ENCODE measurements around the gene DRC7.
"Not testable (repeated sequence)": the region's sequence is repeated elsewhere in the genome, so short reads cannot be mapped to it uniquely, and the experiment has no call there.

The DRC7 gene

DNA sequence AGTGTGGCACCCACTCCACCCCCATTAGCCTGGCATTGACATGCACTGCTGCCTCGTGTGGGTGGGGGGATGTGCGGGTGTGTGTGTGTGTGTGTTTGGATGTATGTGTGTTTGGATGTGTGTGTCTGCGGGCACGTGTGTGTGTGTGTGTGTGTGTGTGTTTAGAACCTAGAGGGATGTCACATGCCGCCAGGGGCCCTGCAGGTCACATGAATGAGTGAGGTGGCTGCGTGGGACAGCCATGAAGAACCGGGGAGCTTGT is 50.0 kb downstream of the DRC7 start:
- H3K27ac ChIP-seq (ENCODE audit: low read depth, low read length) = no peak overlapping the region
- H3K4me1 ChIP-seq (ENCODE audit: control insufficient read depth, low read length) = no peaks in the 10 kb centered on the region
- peaks cover 20% of the 10 kb centered on the region for H3K36me3 ChIP-seq (ENCODE audit: control insufficient read depth, low read length)
- TF ChIP-seq EZH2phosphoT487 (IDR thresholded peaks at IDR 0.05; ENCODE audit: borderline replicate concordance, low read length) = no peak
- no peak for TF ChIP-seq CTCF (IDR thresholded peaks at IDR 0.05; ENCODE audit: low read depth, low read length, poor library complexity, severe bottlenecking)
- no peak overlapping the region for H3K4me2 ChIP-seq (ENCODE audit: low read length)
- no peaks in the 10 kb centered on the region for H4K20me1 ChIP-seq (ENCODE audit: control insufficient read depth, insufficient read depth, low read depth, low read length)
- H3F3A ChIP-seq (ENCODE audit: control insufficient read depth, insufficient read depth) = no peaks in the 10 kb centered on the region
- H3K4me3 ChIP-seq (ENCODE audit: low read length) = no peak overlapping the region
- H3K79me2 ChIP-seq (ENCODE audit: control insufficient read depth, low read length) = peaks cover 3% of the 10 kb centered on the region; the same call in 1 of the 2 replicates
- H3K27me3 ChIP-seq (ENCODE audit: control insufficient read depth, low read length) = no peaks in the 10 kb centered on the region
- no peaks in the 10 kb centered on the region for H3K9me2 ChIP-seq (replicated peaks; ENCODE audit: control insufficient read depth, low read length)
- H3K9me3 ChIP-seq (ENCODE audit: control insufficient read depth, insufficient read depth, low read length) = no peaks in the 10 kb centered on the region

GRCh38 chr16:57745768-57746167 is 51.2 kb downstream of the DRC7 start:
- H3K27me3 ChIP-seq (ENCODE audit: control insufficient read depth, low read length) = no peaks in the 10 kb centered on the region
- no peaks in the 10 kb centered on the region for H3F3A ChIP-seq (ENCODE audit: control insufficient read depth, insufficient read depth)
- no peaks in the 10 kb centered on the region for H4K20me1 ChIP-seq (ENCODE audit: control insufficient read depth, insufficient read depth, low read depth, low read length)
- no peaks in the 10 kb centered on the region for H3K79me2 ChIP-seq (ENCODE audit: control insufficient read depth, low read length)
- no peaks in the 10 kb centered on the region for H3K9me2 ChIP-seq (replicated peaks; ENCODE audit: control insufficient read depth, low read length)
- no peak overlapping the region for H3K4me2 ChIP-seq (ENCODE audit: low read length)
- no peaks in the 10 kb centered on the region for H3K4me1 ChIP-seq (ENCODE audit: control insufficient read depth, low read length)
- H3K4me3 ChIP-seq (ENCODE audit: low read length) = no peak overlapping the region
- no peak overlapping the region for H3K27ac ChIP-seq (ENCODE audit: low read depth, low read length)
- H3K9me3 ChIP-seq (ENCODE audit: control insufficient read depth, insufficient read depth, low read length) = no peaks in the 10 kb centered on the region
- TF ChIP-seq CTCF (IDR thresholded peaks at IDR 0.05; ENCODE audit: low read depth, low read length, poor library complexity, severe bottlenecking) (no peak), EZH2phosphoT487 (IDR thresholded peaks at IDR 0.05; ENCODE audit: borderline replicate concordance, low read length) (no peak)
- peaks cover 16% of the 10 kb centered on the region for H3K36me3 ChIP-seq (ENCODE audit: control insufficient read depth, low read length)

- not testable (repeated sequence) for H3K9me2 ChIP-seq (replicated peaks; ENCODE audit: control insufficient read depth, low read length); H3K4me3 ChIP-seq (ENCODE audit: low read length); H3K4me1 ChIP-seq (ENCODE audit: control insufficient read depth, low read length); H4K20me1 ChIP-seq (ENCODE audit: control insufficient read depth, insufficient read depth, low read depth, low read length); H3K9me3 ChIP-seq (ENCODE audit: control insufficient read depth, insufficient read depth, low read length); H3K27ac ChIP-seq (ENCODE audit: low read depth, low read length); H3F3A ChIP-seq (ENCODE audit: control insufficient read depth, insufficient read depth); H3K4me2 ChIP-seq (ENCODE audit: low read length); H3K79me2 ChIP-seq (ENCODE audit: control insufficient read depth, low read length); H3K27me3 ChIP-seq (ENCODE audit: control insufficient read depth, low read length)
- H3K36me3 ChIP-seq (ENCODE audit: control insufficient read depth, low read length) = peaks cover 17% of the 10 kb centered on the region
These were observed 51.7 kb downstream of the DRC7 start for GRCh38 chr16:57746316-57746715.

- H3K9me3 ChIP-seq (ENCODE audit: control insufficient read depth, insufficient read depth, low read length) = no peaks in the 10 kb centered on the region
- no peaks in the 10 kb centered on the region for H3K9me2 ChIP-seq (replicated peaks; ENCODE audit: control insufficient read depth, low read length)
- no peaks in the 10 kb centered on the region for H3F3A ChIP-seq (ENCODE audit: control insufficient read depth, insufficient read depth)
- H3K27me3 ChIP-seq (ENCODE audit: control insufficient read depth, low read length) = no peaks in the 10 kb centered on the region
- H3K4me2 ChIP-seq (ENCODE audit: low read length) = no peak overlapping the region
- TF ChIP-seq EZH2phosphoT487 (IDR thresholded peaks at IDR 0.05; ENCODE audit: borderline replicate concordance, low read length) (no peak), CTCF (IDR thresholded peaks at IDR 0.05; ENCODE audit: low read depth, low read length, poor library complexity, severe bottlenecking) (no peak)
- H3K79me2 ChIP-seq (ENCODE audit: control insufficient read depth, low read length) = no peaks in the 10 kb centered on the region
- H3K4me3 ChIP-seq (ENCODE audit: low read length) = no peak overlapping the region
- H3K36me3 ChIP-seq (ENCODE audit: control insufficient read depth, low read length) = peaks cover 13% of the 10 kb centered on the region
- H3K4me1 ChIP-seq (ENCODE audit: control insufficient read depth, low read length) = no peaks in the 10 kb centered on the region
- no peaks in the 10 kb centered on the region for H4K20me1 ChIP-seq (ENCODE audit: control insufficient read depth, insufficient read depth, low read depth, low read length)
- no peak overlapping the region for H3K27ac ChIP-seq (ENCODE audit: low read depth, low read length)
These were observed 52.5 kb downstream of the DRC7 start for GRCh38 chr16:57747091-57747490.

Data from DOHH2 (cell line).